Measurements from ENCODE around the gene CYP2A6.
"Not testable (repeated sequence)": the region's sequence is repeated elsewhere in the genome, so short reads cannot be mapped to it uniquely, and the experiment has no call there.

CYP2A6 gene

GRCh38 chr19:40850277-40850676 lies at the start of gene CYP2A6:
Gene CYP2A6, minus strand, starts transcription at chr19:40850447. Its CDS starts 21 bp downstream, at chr19:40850426.
- not testable (repeated sequence) for DNase-seq (ENCODE audit: low read depth)

- not testable (repeated sequence) for DNase-seq (ENCODE audit: low read depth)
These were observed 49.7 kb upstream of the CYP2A6 start for GRCh38 chr19:40899964-40900363.

- peak; percentile 36 for DNase-seq (ENCODE audit: low read depth)
These were observed 46.9 kb upstream of the CYP2A6 start for GRCh38 chr19:40896843-40897789.

GRCh38 chr19:40896418-40896796 lies 46.2 kb upstream of the CYP2A6 start:
- no peak for DNase-seq (ENCODE audit: low read depth)

- no peak for DNase-seq (ENCODE audit: low read depth)
These were observed 42.9 kb upstream of the CYP2A6 start for GRCh38 chr19:40893112-40893511.

GRCh38 chr19:40889366-40889765 lies 39.1 kb upstream of the CYP2A6 start:
- no peak for DNase-seq (ENCODE audit: low read depth)

- DNase-seq (ENCODE audit: low read depth): no peak
These were observed 37.9 kb upstream of the CYP2A6 start for GRCh38 chr19:40888191-40888590.

- DNase-seq (ENCODE audit: low read depth): not testable (repeated sequence)
These were observed 34.1 kb upstream of the CYP2A6 start for GRCh38 chr19:40884187-40884931.

GRCh38 chr19:40882062-40882461 lies 31.8 kb upstream of the CYP2A6 start, which contains the start of gene CYP2A7:
Gene CYP2A7, minus strand, starts transcription at chr19:40882231. Its CDS starts 21 bp downstream, at chr19:40882210.
- DNase-seq (ENCODE audit: low read depth): not testable (repeated sequence)

GRCh38 chr19:40879349-40879748 lies 29.1 kb upstream of the CYP2A6 start:
- DNase-seq (ENCODE audit: low read depth): not testable (repeated sequence)

GRCh38 chr19:40875526-40875951 lies 25.3 kb upstream of the CYP2A6 start:
- DNase-seq (ENCODE audit: low read depth): not testable (repeated sequence)

- not testable (repeated sequence) for DNase-seq (ENCODE audit: low read depth)
These were observed 24.6 kb upstream of the CYP2A6 start for GRCh38 chr19:40874874-40875273.

GRCh38 chr19:40873873-40874272 lies 23.6 kb upstream of the CYP2A6 start:
- not testable (repeated sequence) for DNase-seq (ENCODE audit: low read depth)

GRCh38 chr19:40872209-40872608 lies 22.0 kb upstream of the CYP2A6 start:
- DNase-seq (ENCODE audit: low read depth): no peak

- no peak for DNase-seq (ENCODE audit: low read depth)
These were observed 17.5 kb upstream of the CYP2A6 start for GRCh38 chr19:40867701-40868100.

GRCh38 chr19:40864739-40865496 lies 14.7 kb upstream of the CYP2A6 start:
- not testable (repeated sequence) for DNase-seq (ENCODE audit: low read depth)

- peak; percentile 27 for DNase-seq (ENCODE audit: low read depth)
These were observed 12.5 kb upstream of the CYP2A6 start for GRCh38 chr19:40862785-40863184.

- peak; percentile 1 for DNase-seq (ENCODE audit: low read depth)
These were observed 12.1 kb upstream of the CYP2A6 start for GRCh38 chr19:40862333-40862732.

- no peak for DNase-seq (ENCODE audit: low read depth)
These were observed 7.9 kb upstream of the CYP2A6 start for GRCh38 chr19:40858109-40858508.

GRCh38 chr19:40852467-40853152 lies 2.4 kb upstream of the CYP2A6 start:
- not testable (repeated sequence) for DNase-seq (ENCODE audit: low read depth)

- DNase-seq (ENCODE audit: low read depth): not testable (repeated sequence)
These were observed 3.5 kb downstream of the CYP2A6 start for GRCh38 chr19:40846722-40847121.
